Cardiac ventricle fibroblast (primary cell): Measurements from ENCODE around the gene TUG1. TPM values are rescaled to one million over a fixed set of nuclear protein-coding genes. Genes with fewer than 3 reads are reported as not detected.

Experiments used
- total RNA-seq: library from RNA; depleted of rRNA; stranded (reverse); fragments of >200 nt; gene quantifications from 2 replicates; pipeline ENCODE4 v1.2.3, GENCODE V29; 2015

The TUG1 gene
- 51.7 and 52.4 TPM in 2 replicates for total RNA-seq

DNA sequence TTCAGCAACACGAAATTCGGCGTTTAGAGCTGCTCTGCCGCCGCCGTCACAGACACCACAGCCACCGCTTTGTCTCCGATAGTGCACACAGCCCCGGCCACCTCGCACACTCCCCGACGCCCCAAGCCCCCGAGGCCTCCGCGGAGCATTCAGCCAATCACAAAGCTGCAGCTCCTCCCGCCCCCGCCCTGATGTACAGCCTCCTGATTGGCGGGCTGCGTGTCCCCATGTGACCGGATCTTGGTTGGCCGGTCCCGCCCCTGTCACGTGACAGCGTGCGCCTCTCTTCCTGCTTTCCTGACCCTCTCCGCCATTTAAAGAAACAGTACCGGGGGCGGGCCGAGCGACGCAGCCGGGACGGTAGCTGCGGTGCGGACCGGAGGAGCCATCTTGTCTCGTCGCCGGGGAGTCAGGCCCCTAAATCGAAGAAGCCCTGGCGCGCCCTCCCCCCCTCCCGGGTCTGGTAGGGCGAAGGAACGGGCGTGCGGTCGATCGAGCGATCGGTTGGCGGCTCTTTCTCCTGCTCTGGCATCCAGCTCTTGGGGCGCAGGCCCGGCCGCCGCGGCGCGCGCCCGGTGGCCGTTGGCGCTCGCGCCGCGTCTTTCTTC, at the start of gene TUG1:
TUG1 (plus strand) TSS at position 342 of the 608 bp plus-strand sequence.

DNA sequence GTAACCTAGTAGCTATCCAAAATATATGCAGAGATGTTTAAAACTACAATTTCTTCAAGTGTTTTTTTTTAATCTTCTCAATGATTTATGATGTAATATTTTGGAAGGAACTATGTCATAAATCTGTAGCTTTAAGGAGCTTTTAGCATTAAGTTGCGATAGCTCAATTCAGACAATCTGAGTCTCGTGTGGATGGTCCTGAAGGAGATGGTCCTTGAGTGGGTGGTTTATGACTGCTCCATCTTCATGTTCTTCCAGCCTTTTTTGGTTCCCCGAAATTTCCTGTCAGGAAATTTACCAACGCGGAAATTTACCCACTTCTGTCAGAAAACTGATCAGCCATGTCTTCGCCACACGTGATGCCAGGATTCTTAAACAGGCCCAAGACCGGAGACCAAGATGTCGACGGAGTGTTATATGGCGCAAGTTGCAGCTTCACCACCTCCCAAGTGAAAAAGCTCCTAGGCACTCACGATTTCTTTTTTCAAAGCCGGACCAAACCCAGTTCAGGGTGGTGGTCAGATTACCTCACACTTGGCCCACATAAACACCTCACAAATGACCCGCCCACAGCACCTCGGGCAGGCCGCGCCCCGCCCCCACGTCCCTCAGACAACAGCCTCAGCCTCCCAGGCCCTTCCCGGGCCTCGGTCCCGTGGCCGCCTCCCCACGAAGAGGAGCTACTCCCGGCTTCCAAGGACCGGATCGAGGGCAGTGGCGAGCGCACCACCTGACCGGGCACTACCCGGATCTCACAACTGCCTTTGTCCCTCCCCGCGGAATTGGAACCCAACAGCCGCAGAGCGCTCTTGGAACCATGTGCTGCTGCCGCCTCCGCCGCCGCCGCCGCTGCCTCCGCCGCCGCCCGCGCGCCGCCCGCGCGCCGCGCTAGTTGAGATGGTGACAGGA, 796 bp upstream of the TUG1 start, which contains the start of gene MORC2:
MORC2 (minus strand) TSS at position 760 of the 909 bp plus-strand sequence. CDS start 885 bp downstream, outside the sequence.

Other genes with a start within 250 kb of the TUG1 start
- 20.7 and 22.4 TPM in 2 replicates for gene MORC2, start 491 bp upstream of the TUG1 start, total RNA-seq
- gene SMTN, start 112.1 kb downstream of the TUG1 start, total RNA-seq = 29.9 and 43.5 TPM in 2 replicates
- 577 and 641 TPM in 2 replicates for gene SELENOM, start 138.3 kb downstream of the TUG1 start, total RNA-seq
- gene INPP5J, start 153.7 kb downstream of the TUG1 start, total RNA-seq = not detected in 2 replicates
- not detected in 2 replicates for gene PLA2G3, start 171.2 kb downstream of the TUG1 start, total RNA-seq
- gene RNF185, start 190.9 kb downstream of the TUG1 start, total RNA-seq = 24.1 and 24.5 TPM in 2 replicates
- 7.8 and 11.0 TPM in 2 replicates for gene LIMK2, start 243.0 kb downstream of the TUG1 start, total RNA-seq